ENCODE results near the gene NME1. TPM values are rescaled to one million over a fixed set of nuclear protein-coding genes. Genes with fewer than 3 reads are reported as not detected.

Gene NME1
- total and polyA plus RNA-seq, 4 experiments from 2014 or later: 10.0 to 67.2 (median 37.4) TPM

GRCh38 chr17:51189162-51189561, 35.8 kb downstream of the NME1 start:
- no peaks in the 10 kb centered on the region for H3K9me3 ChIP-seq (ENCODE audit: control insufficient read depth in 1 of 2, low read length in 2 of 2)
- Mint-ChIP-seq H3K4me1 (peaks cover 0 to 2% (median 0%) of the 10 kb centered on the region in 4 donors), H3K27me3 (no peaks in the 10 kb centered on the region), H3K27ac (no peak overlapping the region), H3K4me3 (no peak overlapping the region), H3K36me3 (peaks cover 39 to 66% of the 10 kb centered on the region in 2 donors), H3K9me3 (no peaks in the 10 kb centered on the region)
- H3K36me3 ChIP-seq (ENCODE audit: insufficient read depth, low read length): peaks cover 30% of the 10 kb centered on the region
- intact Hi-C loops (cut with micrococcal nuclease): no loop called here
- no peak overlapping the region for H3K27ac ChIP-seq (ENCODE audit: low read depth, low read length)
- no peak for DNase-seq
- H3K4me1 ChIP-seq (ENCODE audit: insufficient read depth, low read length): no peaks in the 10 kb centered on the region
- CTCF ChIA-PET (ENCODE audit: partially characterized antibody): no interaction called here
- H3K27me3 ChIP-seq (ENCODE audit: insufficient read depth, low read length): no peaks in the 10 kb centered on the region
- no peak overlapping the region for H3K4me3 ChIP-seq (ENCODE audit: low read length in 2 of 2)
- POLR2A ChIA-PET (ENCODE audit: partially characterized antibody): no interaction called here

GRCh38 chr17:51189628-51190027, 36.3 kb downstream of the NME1 start:
- Mint-ChIP-seq H3K4me3 (no peak overlapping the region), H3K9me3 (no peaks in the 10 kb centered on the region), H3K27ac (peak overlapping the region in 4 of 7 donors; percentile 9 to 47 (median 34)), H3K4me1 (peaks cover 0 to 2% (median 0%) of the 10 kb centered on the region in 4 donors), H3K27me3 (no peaks in the 10 kb centered on the region), H3K36me3 (peaks cover 34 to 64% of the 10 kb centered on the region in 2 donors)
- Histone ChIP-seq H3K36me3 (ENCODE audit: insufficient read depth, low read length) (peaks cover 32% of the 10 kb centered on the region), H3K9me3 (ENCODE audit: control insufficient read depth in 1 of 2, low read length in 2 of 2) (no peaks in the 10 kb centered on the region), H3K4me1 (ENCODE audit: insufficient read depth, low read length) (no peaks in the 10 kb centered on the region), H3K4me3 (ENCODE audit: low read length in 2 of 2) (no peak overlapping the region), H3K27ac (ENCODE audit: low read depth, low read length) (no peak overlapping the region), H3K27me3 (ENCODE audit: insufficient read depth, low read length) (no peaks in the 10 kb centered on the region)
- DNase-seq: no peak
- POLR2A ChIA-PET (ENCODE audit: partially characterized antibody): no interaction called here
- CTCF ChIA-PET (ENCODE audit: partially characterized antibody): no interaction called here
- intact Hi-C loops (cut with micrococcal nuclease): no loop called here

- CTCF ChIA-PET (ENCODE audit: partially characterized antibody): no interaction called here
- H3K9me3 Mint-ChIP-seq: no peaks in the 10 kb centered on the region
- Histone ChIP-seq H3K4me3 (ENCODE audit: low read length in 2 of 2) (no peak overlapping the region), H3K9me3 (ENCODE audit: control insufficient read depth in 1 of 2, low read length in 2 of 2) (no peaks in the 10 kb centered on the region), H3K4me1 (ENCODE audit: insufficient read depth, low read length) (no peaks in the 10 kb centered on the region), H3K27ac (ENCODE audit: low read depth, low read length) (no peak overlapping the region), H3K27me3 (ENCODE audit: insufficient read depth, low read length) (no peaks in the 10 kb centered on the region), H3K36me3 (ENCODE audit: insufficient read depth, low read length) (peaks cover 39% of the 10 kb centered on the region)
- DNase-seq: no peak
- no peaks in the 10 kb centered on the region for H3K4me1 Mint-ChIP-seq
- no peak overlapping the region for H3K27ac Mint-ChIP-seq
- POLR2A ChIA-PET (ENCODE audit: partially characterized antibody): no interaction called here
- intact Hi-C loops (cut with micrococcal nuclease): no loop called here
- H3K4me3 Mint-ChIP-seq: no peak overlapping the region
- H3K36me3 Mint-ChIP-seq: peaks cover 26 to 62% of the 10 kb centered on the region in 2 donors
- H3K27me3 Mint-ChIP-seq: no peaks in the 10 kb centered on the region
Observed at GRCh38 chr17:51191895-51192294, 38.5 kb downstream of the NME1 start.

DNA sequence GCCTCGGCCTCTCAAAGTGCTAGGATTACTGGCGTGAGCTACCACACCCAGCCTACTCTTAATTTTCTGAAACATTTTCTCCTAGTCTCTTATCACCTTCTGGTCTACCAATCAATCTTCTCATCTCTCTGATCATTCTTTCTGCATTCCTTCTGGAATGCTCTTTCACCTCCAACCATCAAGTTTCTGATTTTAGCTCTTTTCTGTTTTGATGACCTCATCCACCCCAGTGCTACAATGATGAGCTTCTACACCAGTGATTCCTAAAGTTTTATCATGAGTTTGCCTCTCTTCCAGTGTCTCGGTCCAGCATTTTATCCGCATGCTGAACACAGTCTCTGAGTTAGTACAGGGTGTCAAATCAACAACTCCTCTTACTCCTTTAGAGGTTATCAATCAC, 44.4 kb downstream of the NME1 start:
- Mint-ChIP-seq H3K9me3 (no peaks in the 10 kb centered on the region), H3K36me3 (peaks cover 31 to 48% of the 10 kb centered on the region in 2 donors), H3K27ac (peak overlapping the region in 6 of 7 donors; percentile 26 to 77 (median 64)), H3K4me3 (no peak overlapping the region), H3K27me3 (no peaks in the 10 kb centered on the region), H3K4me1 (peaks cover 5 to 13% (median 8%) of the 10 kb centered on the region in 4 donors)
- CTCF ChIA-PET (ENCODE audit: partially characterized antibody): interaction anchor here (1.2 kb wide), 1 partner anchor 10 kb away, joined by 3 read pairs; no protein-coding TSS in a partner anchor
- peaks cover 34% of the 10 kb centered on the region for H3K36me3 ChIP-seq (ENCODE audit: insufficient read depth, low read length)
- POLR2A ChIA-PET (ENCODE audit: partially characterized antibody): no interaction called here
- no peaks in the 10 kb centered on the region for H3K9me3 ChIP-seq (ENCODE audit: control insufficient read depth in 1 of 2, low read length in 2 of 2)
- no peak overlapping the region for H3K4me3 ChIP-seq (ENCODE audit: low read length in 2 of 2)
- no peak overlapping the region for H3K27ac ChIP-seq (ENCODE audit: low read depth, low read length)
- H3K27me3 ChIP-seq (ENCODE audit: insufficient read depth, low read length): no peaks in the 10 kb centered on the region
- no peak for DNase-seq
- intact Hi-C loops (cut with micrococcal nuclease): no loop called here
- peaks cover 16% of the 10 kb centered on the region for H3K4me1 ChIP-seq (ENCODE audit: insufficient read depth, low read length)

DNA sequence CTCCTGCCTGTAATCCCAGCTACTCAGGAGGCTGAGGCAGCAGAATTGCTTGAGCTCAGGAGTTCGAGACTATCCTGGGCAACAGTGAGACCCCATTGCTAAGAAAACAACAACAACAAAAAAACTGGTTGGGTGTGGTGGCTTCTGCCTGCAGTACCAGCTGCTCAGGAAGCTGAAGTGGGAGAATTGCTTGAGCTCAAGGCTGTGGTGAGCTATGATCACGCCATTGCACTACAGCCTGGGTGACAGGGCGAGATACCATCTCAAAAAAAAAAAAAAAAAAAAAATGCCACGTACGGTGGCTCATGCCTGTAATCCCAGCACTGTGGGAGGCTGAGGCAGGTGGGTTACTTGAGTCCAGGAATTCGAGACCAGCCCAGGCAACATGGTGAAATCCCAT, 46.9 kb downstream of the NME1 start:
- Mint-ChIP-seq H3K36me3 (peaks cover 32 to 46% of the 10 kb centered on the region in 2 donors), H3K27me3 (no peaks in the 10 kb centered on the region), H3K4me1 (peaks cover 5 to 13% (median 8%) of the 10 kb centered on the region in 4 donors), H3K27ac (peak overlapping the region in 5 of 7 donors; percentile 12 to 84 (median 57)), H3K4me3 (peak overlapping the region in 3 of 8 donors; percentile 25 to 52 (median 26)), H3K9me3 (no peaks in the 10 kb centered on the region)
- ChIA-PET POLR2A (ENCODE audit: partially characterized antibody) (interaction anchor here (0.7 to 1.8 kb wide), 3 partner anchors 19 to 60 kb away, joined by 5 read pairs; partner anchors contain the start of genes NME2 and UTP18), CTCF (ENCODE audit: partially characterized antibody) (interaction anchor here (0.6 to 1.0 kb wide), 2 partner anchors 47 to 65 kb away, joined by 4 read pairs; partner anchors contain the start of gene NME1)
- DNase-seq: peak; percentile 20 to 62 (median 35)
- Histone ChIP-seq H3K36me3 (ENCODE audit: insufficient read depth, low read length) (peaks cover 29% of the 10 kb centered on the region), H3K9me3 (ENCODE audit: control insufficient read depth in 1 of 2, low read length in 2 of 2) (no peaks in the 10 kb centered on the region), H3K27ac (ENCODE audit: low read depth, low read length) (no peak overlapping the region), H3K4me3 (ENCODE audit: low read length in 2 of 2) (no peak overlapping the region), H3K4me1 (ENCODE audit: insufficient read depth, low read length) (peaks cover 16% of the 10 kb centered on the region), H3K27me3 (ENCODE audit: insufficient read depth, low read length) (no peaks in the 10 kb centered on the region)
- intact Hi-C loops (cut with micrococcal nuclease): no loop called here

DNA sequence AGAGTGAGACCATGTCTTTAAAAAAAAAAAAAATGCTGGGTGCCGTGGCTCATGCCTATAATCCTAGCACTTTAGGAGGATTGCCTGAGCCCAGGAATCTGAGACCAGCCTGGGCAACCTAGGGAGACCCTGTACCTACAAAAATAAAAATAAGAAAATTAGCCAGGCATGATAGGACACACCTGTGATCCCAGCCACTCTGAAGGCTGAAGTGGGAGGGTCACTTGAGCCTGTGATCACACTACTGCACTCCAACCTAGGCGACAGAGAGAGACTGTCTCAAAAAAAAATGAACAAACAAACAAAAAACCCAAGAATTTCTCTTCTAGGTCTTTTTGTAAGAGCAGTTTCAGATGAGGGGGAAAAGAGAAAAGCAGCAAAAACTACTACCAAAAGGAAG, 47.5 kb downstream of the NME1 start:
- no peaks in the 10 kb centered on the region for H3K9me3 Mint-ChIP-seq
- H3K4me3 Mint-ChIP-seq: peak overlapping the region in 1 of 8 donors; percentile 41
- CTCF ChIA-PET (ENCODE audit: partially characterized antibody): interaction anchor here (1.0 kb wide), 1 partner anchor 47 kb away, joined by 4 read pairs; the partner anchor contains the start of gene NME1
- H3K27ac ChIP-seq (ENCODE audit: low read depth, low read length): no peak overlapping the region
- H3K27ac Mint-ChIP-seq: peak overlapping the region; percentile 4 to 84 (median 66)
- no peaks in the 10 kb centered on the region for H3K9me3 ChIP-seq (ENCODE audit: control insufficient read depth in 1 of 2, low read length in 2 of 2)
- H3K27me3 Mint-ChIP-seq: no peaks in the 10 kb centered on the region
- H3K4me3 ChIP-seq (ENCODE audit: low read length in 2 of 2): no peak overlapping the region
- DNase-seq: no peak
- POLR2A ChIA-PET (ENCODE audit: partially characterized antibody): interaction anchor here (1.4 to 1.8 kb wide), 3 partner anchors 14 to 60 kb away, joined by 3 to 5 read pairs (median 5); partner anchors contain the start of genes NME2 and UTP18
- H3K27me3 ChIP-seq (ENCODE audit: insufficient read depth, low read length): no peaks in the 10 kb centered on the region
- H3K36me3 Mint-ChIP-seq: peaks cover 30 to 44% of the 10 kb centered on the region in 2 donors
- intact Hi-C loops (cut with micrococcal nuclease): no loop called here
- H3K4me1 ChIP-seq (ENCODE audit: insufficient read depth, low read length): peaks cover 16% of the 10 kb centered on the region
- peaks cover 5 to 13% (median 8%) of the 10 kb centered on the region in 4 donors for H3K4me1 Mint-ChIP-seq
- H3K36me3 ChIP-seq (ENCODE audit: insufficient read depth, low read length): peaks cover 29% of the 10 kb centered on the region

DNA sequence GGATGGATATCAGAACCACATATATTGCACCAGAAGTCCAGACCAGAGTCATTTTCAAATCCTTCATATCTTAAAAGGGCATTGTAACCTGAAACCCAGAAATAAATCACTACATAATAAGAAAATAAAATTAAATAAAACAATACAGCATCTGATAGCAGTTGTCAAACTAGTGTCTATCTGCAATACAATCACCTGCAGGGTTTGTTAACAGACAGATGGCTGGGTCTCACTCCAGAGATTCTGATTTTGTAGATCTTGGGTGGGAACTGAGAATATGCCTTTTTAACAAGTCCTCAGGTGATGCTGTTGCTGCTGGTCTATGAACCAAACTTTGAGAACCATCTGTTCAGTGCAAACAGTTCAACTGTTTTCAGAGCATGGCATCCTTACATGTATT, 50.5 kb downstream of the NME1 start:
- Histone ChIP-seq H3K4me3 (ENCODE audit: low read length in 2 of 2) (no peak overlapping the region), H3K36me3 (ENCODE audit: insufficient read depth, low read length) (peaks cover 35% of the 10 kb centered on the region), H3K27ac (ENCODE audit: low read depth, low read length) (no peak overlapping the region), H3K9me3 (ENCODE audit: control insufficient read depth in 1 of 2, low read length in 2 of 2) (no peaks in the 10 kb centered on the region), H3K27me3 (ENCODE audit: insufficient read depth, low read length) (no peaks in the 10 kb centered on the region), H3K4me1 (ENCODE audit: insufficient read depth, low read length) (peaks cover 16% of the 10 kb centered on the region)
- Mint-ChIP-seq H3K27ac (peak overlapping the region in 1 of 7 donors; percentile 4), H3K4me3 (no peak overlapping the region), H3K36me3 (peaks cover 30 to 46% of the 10 kb centered on the region in 2 donors), H3K9me3 (no peaks in the 10 kb centered on the region), H3K4me1 (peaks cover 3 to 13% (median 6%) of the 10 kb centered on the region in 4 donors), H3K27me3 (no peaks in the 10 kb centered on the region)
- POLR2A ChIA-PET (ENCODE audit: partially characterized antibody): no interaction called here
- intact Hi-C loops (cut with micrococcal nuclease): no loop called here
- DNase-seq: no peak
- CTCF ChIA-PET (ENCODE audit: partially characterized antibody): no interaction called here
